Parathyroid adenoma (tissue), 2 donors: Measurements from ENCODE around the gene MAD1L1.

Experiments
- H2AFZ ChIP-seq: fragments of 300-600 bp; sonication (generic); one replicate; pipeline ENCODE4 v1.7.0; 2017; ENCODE audit warnings: antibody characterized with exemption, mild to moderate bottlenecking
- H3K27ac ChIP-seq: fragments of 300-600 bp; sonication (generic); one replicate; pipeline ENCODE4 v1.7.0; 2017
- H3K27me3 ChIP-seq: fragments of 300-600 bp; sonication (generic); one replicate; pipeline ENCODE4 v1.7.0; 2017; ENCODE audit warnings: low read length; ENCODE audit not compliant: control insufficient read depth, insufficient read depth
- H3K36me3 ChIP-seq: fragments of 300-600 bp; sonication (generic); one replicate; pipeline ENCODE4 v1.7.0; 2017; ENCODE audit warnings: low read length; ENCODE audit not compliant: control insufficient read depth, insufficient read depth
- H3K4me1 ChIP-seq: fragments of 300-600 bp; sonication (generic); one replicate; pipeline ENCODE4 v1.7.0; 2017; ENCODE audit warnings: control low read depth
- H3K4me2 ChIP-seq: fragments of 300-600 bp; sonication (generic); one replicate; pipeline ENCODE4 v1.7.0; 2017; ENCODE audit warnings: low read length
- H3K4me3 ChIP-seq: fragments of 300-600 bp; sonication (generic); one replicate; pipeline ENCODE4 v1.7.0; 2017; ENCODE audit warnings: low read depth, low read length
- H3K79me2 ChIP-seq: fragments of 300-600 bp; sonication (generic); one replicate; pipeline ENCODE4 v1.7.0; 2017; ENCODE audit warnings: control low read depth
- H3K9ac ChIP-seq: fragments of 300-600 bp; sonication (generic); one replicate; pipeline ENCODE4 v1.7.0; 2017; ENCODE audit warnings: mild to moderate bottlenecking
- H3K9me3 ChIP-seq: fragments of 300-600 bp; sonication (generic); one replicate; pipeline ENCODE4 v1.7.0; 2017; ENCODE audit warnings: low read length; ENCODE audit not compliant: control insufficient read depth
- CTCF ChIP-seq: fragments of 300-600 bp; sonication (generic); IDR thresholded peaks from one replicate; pipeline ENCODE4 v1.7.0; 2017; ENCODE audit warnings: antibody characterized with exemption, mild to moderate bottlenecking
- donor health status: primary hyperparathyroidism.

MAD1L1 gene

DNA sequence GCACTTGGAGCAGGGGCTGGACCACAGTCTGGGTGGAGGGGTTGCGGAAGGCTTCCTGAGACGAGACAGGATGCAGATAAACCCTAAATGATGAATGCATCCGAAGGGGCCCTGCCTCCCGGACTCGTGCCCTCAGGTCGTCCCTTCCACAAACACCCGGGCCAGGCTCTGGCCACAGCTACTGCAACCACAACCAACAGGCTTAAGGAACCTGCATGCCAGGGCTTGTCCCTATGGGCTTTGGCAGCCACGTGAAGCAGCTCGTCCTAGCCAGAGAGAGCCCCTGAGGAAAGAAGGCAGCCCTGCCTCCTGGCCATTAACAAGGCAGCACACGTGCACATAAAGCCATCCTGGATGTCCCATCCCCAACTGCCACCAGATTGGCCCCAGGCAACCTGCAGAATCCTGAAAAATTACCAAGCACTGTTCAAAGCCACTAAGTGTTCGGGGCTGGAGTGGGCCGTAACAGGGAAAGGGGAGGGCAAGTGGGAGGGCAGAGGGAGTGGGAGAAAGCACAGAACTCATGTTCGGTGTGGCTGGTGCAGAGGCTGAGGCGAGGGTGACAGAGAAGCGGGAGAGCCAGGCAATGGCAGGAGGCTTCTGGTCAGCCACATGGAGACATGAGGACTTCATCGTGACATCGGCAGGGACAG lies 62.7 kb downstream of the MAD1L1 start:
- Histone ChIP-seq H3K36me3 (no peaks in the 10 kb centered on the region), H3K9ac (no peak overlapping the region), H2AFZ (no peak overlapping the region), H3K4me3 (no peak overlapping the region), H3K4me1 (no peaks in the 10 kb centered on the region), H3K9me3 (no peaks in the 10 kb centered on the region), H3K4me2 (no peak overlapping the region), H3K27ac (no peak overlapping the region), H3K79me2 (no peaks in the 10 kb centered on the region), H3K27me3 (no peaks in the 10 kb centered on the region)
- no peak for TF ChIP-seq CTCF

DNA sequence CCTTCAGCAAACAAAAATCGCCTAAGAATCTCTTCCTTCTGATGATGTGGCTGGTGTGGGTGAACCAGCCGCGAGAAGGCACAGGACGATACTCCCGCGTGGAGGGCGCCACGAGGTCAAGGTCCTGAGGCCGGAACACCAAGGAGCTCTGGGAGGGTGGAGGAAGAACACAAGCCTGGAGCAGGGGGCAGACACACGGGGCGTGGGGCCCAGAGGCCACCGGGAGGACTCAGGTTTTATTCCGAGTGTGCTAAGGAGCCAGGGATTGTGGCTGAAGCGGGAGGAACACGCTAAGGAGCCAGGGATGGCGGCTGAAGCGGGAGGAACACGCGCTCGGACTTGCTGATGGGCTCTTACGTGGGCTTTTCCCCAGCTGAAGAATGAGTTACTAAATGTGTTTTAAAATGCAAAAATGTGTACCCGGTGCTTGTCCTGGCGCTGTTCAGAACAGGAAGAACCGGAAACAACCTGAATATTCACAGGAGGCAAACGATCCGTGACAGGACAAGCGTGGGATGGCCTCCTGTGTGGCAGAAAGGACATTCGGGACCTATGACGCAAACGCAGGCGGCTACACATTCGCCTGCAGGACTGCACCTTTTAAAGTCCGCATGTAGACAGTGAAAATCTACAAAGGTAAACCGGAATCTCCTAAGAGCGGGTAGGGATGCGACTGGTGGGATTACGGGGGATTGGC lies 64.0 kb downstream of the MAD1L1 start:
- Histone ChIP-seq H3K4me3 (no peak overlapping the region), H3K4me1 (no peaks in the 10 kb centered on the region), H2AFZ (no peak overlapping the region), H3K27me3 (no peaks in the 10 kb centered on the region), H3K9ac (no peak overlapping the region), H3K9me3 (no peaks in the 10 kb centered on the region), H3K79me2 (peaks cover 5% of the 10 kb centered on the region), H3K4me2 (no peak overlapping the region), H3K36me3 (no peaks in the 10 kb centered on the region), H3K27ac (no peak overlapping the region)
- no peak for TF ChIP-seq CTCF

DNA sequence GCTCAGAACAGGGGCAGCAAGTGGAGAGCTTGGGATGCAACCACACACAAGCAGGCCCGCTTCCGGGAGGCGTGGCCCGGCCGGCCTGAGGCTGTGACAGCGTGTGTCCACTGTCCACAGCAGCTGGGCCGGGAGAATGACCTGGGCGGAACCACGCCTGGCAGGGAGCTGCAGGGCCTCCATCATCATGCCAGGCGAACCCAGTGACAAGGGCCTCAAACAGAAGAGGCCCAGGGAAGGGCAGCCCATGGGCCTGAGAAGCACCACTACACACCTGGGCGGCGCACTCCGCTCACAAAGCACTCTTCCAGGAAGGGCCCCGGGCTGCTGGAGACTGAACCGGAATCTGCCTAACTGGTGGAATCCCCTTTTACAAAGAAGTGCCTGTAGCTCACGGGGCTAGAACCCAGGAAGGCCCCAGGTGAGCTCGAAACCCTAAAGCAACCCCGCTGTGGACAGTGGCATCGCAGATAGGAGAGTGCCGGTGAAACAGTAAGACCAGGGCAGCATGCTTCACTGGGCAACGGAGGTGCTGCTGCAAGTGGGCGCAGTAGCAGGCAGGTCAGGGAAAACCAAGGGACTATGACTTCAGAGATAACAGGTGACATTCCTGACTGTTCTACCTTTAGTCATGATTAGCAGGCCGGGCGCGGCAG lies 66.0 kb downstream of the MAD1L1 start:
- Histone ChIP-seq H3K27ac (no peak overlapping the region), H3K9ac (no peak overlapping the region)
- TF ChIP-seq CTCF: no peak

DNA sequence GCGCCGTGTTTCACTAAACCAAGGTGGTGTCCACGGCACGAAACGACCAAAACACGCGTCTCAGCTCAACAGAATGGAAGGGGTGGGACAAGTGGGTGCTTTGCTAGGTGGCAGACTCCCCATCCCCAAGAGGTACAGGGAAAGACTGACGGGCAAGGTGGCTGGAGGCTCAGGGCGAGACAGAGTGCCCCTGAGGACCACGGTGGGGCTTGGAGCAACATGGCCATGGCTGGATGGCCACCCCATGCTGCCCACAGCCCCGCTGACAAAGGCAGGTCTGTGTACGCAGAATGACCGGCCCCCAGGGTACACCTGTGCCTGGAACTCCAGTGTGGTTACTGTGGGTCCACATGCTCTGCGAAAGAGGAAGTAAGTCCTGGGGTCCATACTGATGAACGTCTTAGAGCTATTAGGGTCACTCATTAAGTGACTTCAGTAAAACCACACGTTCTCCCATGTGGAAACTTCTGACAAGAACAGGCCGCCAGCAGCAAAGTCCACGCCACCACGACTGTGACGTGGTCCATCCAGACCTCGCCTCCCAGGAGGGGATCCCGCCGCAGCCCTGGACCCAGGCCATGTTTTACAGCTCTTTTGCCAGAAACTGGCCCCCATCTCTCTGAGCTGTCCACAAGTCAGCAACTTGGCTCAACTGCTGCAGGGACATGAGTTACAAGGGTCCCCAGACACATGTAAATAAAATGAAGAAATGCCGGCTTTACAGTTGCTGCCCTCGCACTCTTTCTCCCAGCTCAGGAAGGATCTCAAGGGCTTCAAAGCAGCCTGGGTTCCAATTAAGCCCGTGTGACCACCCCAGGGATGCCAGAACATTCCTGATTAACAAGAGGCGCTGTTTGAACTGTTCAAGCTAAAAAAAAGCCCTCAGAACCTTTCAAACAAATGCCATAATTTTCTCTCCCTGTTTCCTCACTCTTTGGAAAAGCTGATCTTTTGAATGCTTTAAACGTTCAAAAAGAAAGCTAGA lies 66.8 kb downstream of the MAD1L1 start:
- Histone ChIP-seq H3K79me2 (peaks cover 7% of the 10 kb centered on the region), H2AFZ (no peak overlapping the region), H3K27me3 (no peaks in the 10 kb centered on the region), H3K4me3 (no peak overlapping the region), H3K27ac (no peak overlapping the region), H3K4me1 (no peaks in the 10 kb centered on the region), H3K9ac (no peak overlapping the region), H3K9me3 (no peaks in the 10 kb centered on the region), H3K36me3 (no peaks in the 10 kb centered on the region), H3K4me2 (no peak overlapping the region)
- TF ChIP-seq CTCF: no peak

More for the DNA sequence above, 66.0 kb downstream of the MAD1L1 start:
- Histone ChIP-seq H3K4me3 (no peak overlapping the region), H3K9me3 (no peaks in the 10 kb centered on the region), H3K4me2 (no peak overlapping the region), H2AFZ (no peak overlapping the region), H3K27me3 (no peaks in the 10 kb centered on the region), H3K79me2 (peaks cover 7% of the 10 kb centered on the region), H3K4me1 (no peaks in the 10 kb centered on the region), H3K36me3 (no peaks in the 10 kb centered on the region)
